Endodermal cell (in vitro differentiated cells): ENCODE data around the gene OR11L1. TPM values are rescaled to one million over a fixed set of nuclear protein-coding genes. Genes with fewer than 3 reads are reported as not detected.

Experiments
- DNase-seq: peaks from one replicate; pipeline ENCODE4 v3.0.0-alpha.2; 2017
- H3K27ac ChIP-seq: 2 replicates; pipeline ENCODE4 v1.5.1; 2013; ENCODE audit warnings: mild to moderate bottlenecking, low read depth, low read length, moderate library complexity
- H3K27me3 ChIP-seq: 2 replicates; pipeline ENCODE4 v1.6.1; 2013; ENCODE audit warnings: mild to moderate bottlenecking, low read length, moderate library complexity; ENCODE audit not compliant: insufficient read depth, control insufficient read depth, poor library complexity, severe bottlenecking
- H3K36me3 ChIP-seq: 2 replicates; pipeline ENCODE4 v1.7.0; 2013; ENCODE audit warnings: mild to moderate bottlenecking, low read length, moderate library complexity; ENCODE audit not compliant: control insufficient read depth, insufficient read depth
- H3K4me1 ChIP-seq: one replicate; pipeline ENCODE4 v1.7.0; 2013; ENCODE audit warnings: low read length; ENCODE audit not compliant: control insufficient read depth, insufficient read depth
- H3K4me3 ChIP-seq: 2 replicates; pipeline ENCODE4 v1.5.1; 2013; ENCODE audit warnings: mild to moderate bottlenecking, low read length, moderate library complexity
- H3K9ac ChIP-seq: 2 replicates; pipeline ENCODE4 v1.6.1; 2013; ENCODE audit warnings: mild to moderate bottlenecking, low read length, moderate library complexity; ENCODE audit not compliant: poor library complexity, severe bottlenecking; ENCODE audit errors: extremely low read depth
- H3K9me3 ChIP-seq: 2 replicates; pipeline ENCODE4 v1.6.1; 2013; ENCODE audit warnings: mild to moderate bottlenecking, low read length, moderate library complexity; ENCODE audit not compliant: control insufficient read depth
- H3K27ac Mint-ChIP-seq: 2 replicates; pipeline ENCODE4 v1.8.0; 2020; ENCODE audit warnings: mixed read lengths
- H3K27me3 Mint-ChIP-seq: 2 replicates; pipeline ENCODE4 v1.8.0; 2021; ENCODE audit warnings: mild to moderate bottlenecking, mixed read lengths; ENCODE audit not compliant: insufficient read depth
- H3K36me3 Mint-ChIP-seq: 2 replicates; pipeline ENCODE4 v1.8.0; 2020; ENCODE audit warnings: low read depth, mixed read lengths
- H3K4me1 Mint-ChIP-seq: 2 replicates; pipeline ENCODE4 v1.8.0; 2020; ENCODE audit warnings: mixed read lengths
- H3K4me3 Mint-ChIP-seq: 2 replicates; pipeline ENCODE4 v1.8.0; 2020; ENCODE audit warnings: mild to moderate bottlenecking, moderate library complexity, mixed read lengths
- H3K9me3 Mint-ChIP-seq: 2 replicates; pipeline ENCODE4 v1.8.0; 2020; ENCODE audit warnings: mild to moderate bottlenecking, mixed read lengths
- CTCF ChIP-seq: fragments of 200-600 bp; sonication (generic); conservative IDR thresholded peaks from 2 replicates; pipeline ENCODE4 v1.5.0; 2021; ENCODE audit warnings: antibody characterized with exemption, mild to moderate bottlenecking
- WGBS, 2 experiments: methylation state at CpG; one replicate each; pipeline versions ENCODE4 v1.1.5 to v1.1.7; 2013; ENCODE audit warnings: missing lambda C conversion rate in 2 of 2, mixed read lengths in 1 of 2; ENCODE audit not compliant: insufficient coverage in 1 of 2, insufficient read length in 1 of 2; 5-methylcytosine and 5-hydroxymethylcytosine counted together
- total RNA-seq, 2 donors: library from RNA; stranded (reverse); fragmentation: NEBNext Ultra II Directional in 1 of 2; extraction: Animal tissue kit (Norgen Biotek cat#: 25700) in 1 of 2; gene quantifications; 2 replicates in 1 of 2; 3 replicates in 1 of 2; pipeline ENCODE4 v1.2.1, GENCODE V29; 2021

The OR11L1 gene
- total RNA-seq, 2 donors from 2014 or later: not detected

- Histone ChIP-seq H3K27ac (no peak overlapping the region), H3K36me3 (no peaks in the 10 kb centered on the region), H3K27me3 (no peaks in the 10 kb centered on the region), H3K4me3 (no peak overlapping the region), H3K9ac (no peak overlapping the region), H3K4me1 (no peaks in the 10 kb centered on the region), H3K9me3 (peaks cover 75% of the 10 kb centered on the region)
- no peak for TF ChIP-seq CTCF
- no peak for DNase-seq
- Mint-ChIP-seq H3K9me3 (peaks cover 52% of the 10 kb centered on the region), H3K4me3 (no peak overlapping the region), H3K27me3 (no peaks in the 10 kb centered on the region), H3K27ac (no peak overlapping the region), H3K4me1 (no peaks in the 10 kb centered on the region), H3K36me3 (peaks cover 12% of the 10 kb centered on the region)
- WGBS, 2 experiments: 66 to 72% methylated on average over 5 to 6 of the region's 6 CpGs
Observed at GRCh38 chr1:247865416-247865815, 23.7 kb upstream of the OR11L1 start.

DNA sequence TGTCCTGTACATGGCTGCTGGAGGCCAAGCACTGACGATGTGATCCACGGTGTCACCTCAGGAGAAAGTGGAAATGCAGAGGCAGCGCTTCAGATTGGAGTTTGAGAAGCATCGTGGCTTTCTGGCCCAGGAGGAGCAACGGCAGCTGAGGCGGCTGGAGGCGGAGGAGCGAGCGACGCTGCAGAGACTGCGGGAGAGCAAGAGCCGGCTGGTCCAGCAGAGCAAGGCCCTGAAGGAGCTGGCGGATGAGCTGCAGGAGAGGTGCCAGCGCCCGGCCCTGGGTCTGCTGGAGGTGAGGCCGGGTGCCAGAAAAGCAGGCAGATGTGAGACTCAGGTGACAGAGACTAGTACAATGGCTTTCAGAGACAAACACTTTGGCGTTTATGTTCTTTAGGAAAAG is 22.9 kb upstream of the OR11L1 start:
- 81 to 84% methylated on average over 9 to 17 of the region's 17 CpGs for WGBS, 2 experiments
- Histone ChIP-seq H3K36me3 (no peaks in the 10 kb centered on the region), H3K4me1 (no peaks in the 10 kb centered on the region), H3K9me3 (peaks cover 68% of the 10 kb centered on the region), H3K27ac (no peak overlapping the region), H3K27me3 (no peaks in the 10 kb centered on the region), H3K9ac (no peak overlapping the region), H3K4me3 (no peak overlapping the region)
- no peaks in the 10 kb centered on the region for H3K4me1 Mint-ChIP-seq
- no peak for DNase-seq
- no peak overlapping the region for H3K4me3 Mint-ChIP-seq
- H3K36me3 Mint-ChIP-seq: peaks cover 8% of the 10 kb centered on the region
- no peak for TF ChIP-seq CTCF
- H3K27me3 Mint-ChIP-seq: no peaks in the 10 kb centered on the region
- H3K27ac Mint-ChIP-seq: no peak overlapping the region
- peaks cover 51% of the 10 kb centered on the region for H3K9me3 Mint-ChIP-seq

- H3K36me3 Mint-ChIP-seq: peaks cover 4% of the 10 kb centered on the region
- H3K27ac Mint-ChIP-seq: no peak overlapping the region
- H3K27me3 Mint-ChIP-seq: peaks cover 5% of the 10 kb centered on the region
- no peak overlapping the region for H3K27ac ChIP-seq
- no peaks in the 10 kb centered on the region for H3K36me3 ChIP-seq
- no peak for DNase-seq
- H3K4me1 ChIP-seq: no peaks in the 10 kb centered on the region
- no peaks in the 10 kb centered on the region for H3K4me1 Mint-ChIP-seq
- WGBS, 2 experiments: 33 to 68% methylated on average over 1 to 4 of the region's 4 CpGs
- H3K4me3 ChIP-seq: no peak overlapping the region
- H3K9me3 Mint-ChIP-seq: peaks cover 40% of the 10 kb centered on the region
- peaks cover 5% of the 10 kb centered on the region for H3K27me3 ChIP-seq
- H3K9me3 ChIP-seq: peaks cover 53% of the 10 kb centered on the region
- TF ChIP-seq CTCF: no peak
- H3K9ac ChIP-seq: no peak overlapping the region
- H3K4me3 Mint-ChIP-seq: no peak overlapping the region
Observed at GRCh38 chr1:247862756-247863155, 21.1 kb upstream of the OR11L1 start.
